OCI-LY1 (cell line): ENCODE data around the gene MAN1A1.

Source experiments
- H2AFZ ChIP-seq: fragments of 200-600 bp; sonication (generic), shearing (Covaris generic); 2 replicates; pipeline ENCODE4 v1.6.0; 2014; ENCODE audit warnings: antibody characterized with exemption, mild to moderate bottlenecking, low read length
- H3F3A ChIP-seq: fragments of 200-600 bp; sonication (generic), shearing (Covaris generic); 2 replicates; pipeline ENCODE4 v1.6.0; 2014; ENCODE audit warnings: mild to moderate bottlenecking, antibody characterized with exemption, low read length, moderate library complexity; ENCODE audit not compliant: insufficient read depth
- H3K27ac ChIP-seq: fragments of 200-600 bp; sonication (generic); 2 replicates; pipeline ENCODE4 v1.5.1; 2014; ENCODE audit warnings: low read length, mixed run types, mild to moderate bottlenecking, low read depth; ENCODE audit not compliant: poor library complexity, severe bottlenecking
- H3K27me3 ChIP-seq: fragments of 200-600 bp; sonication (generic); 2 replicates; pipeline ENCODE4 v1.6.0; 2014; ENCODE audit warnings: antibody characterized with exemption, mild to moderate bottlenecking, low read length, moderate library complexity; ENCODE audit not compliant: insufficient read depth
- H3K36me3 ChIP-seq: fragments of 200-600 bp; sonication (generic); 2 replicates; pipeline ENCODE4 v1.6.1; 2014; ENCODE audit warnings: mild to moderate bottlenecking, antibody characterized with exemption, low read length, moderate library complexity, mixed read lengths; ENCODE audit not compliant: insufficient read depth
- H3K4me1 ChIP-seq: fragments of 200-600 bp; sonication (generic); 2 replicates; pipeline ENCODE4 v1.5.1; 2014; ENCODE audit warnings: mild to moderate bottlenecking, low read length, moderate library complexity; ENCODE audit not compliant: insufficient read depth, severe bottlenecking
- H3K4me2 ChIP-seq: fragments of 200-600 bp; sonication (generic), shearing (Covaris generic); 2 replicates; pipeline ENCODE4 v1.6.1; 2014; ENCODE audit warnings: low read length
- H3K4me3 ChIP-seq: fragments of 200-600 bp; sonication (generic); 2 replicates; pipeline ENCODE4 v1.5.1; 2014; ENCODE audit warnings: low read length, low read depth, mild to moderate bottlenecking, mixed read lengths; ENCODE audit not compliant: poor library complexity, severe bottlenecking
- H3K79me2 ChIP-seq: fragments of 200-600 bp; shearing (Covaris generic); 2 replicates; pipeline ENCODE4 v1.6.1; 2016; ENCODE audit warnings: mixed run types, low read length, mixed read lengths; ENCODE audit not compliant: insufficient read depth
- H3K9ac ChIP-seq: fragments of 200-600 bp; sonication (generic), shearing (Covaris generic); 2 replicates; pipeline ENCODE4 v1.6.1; 2014; ENCODE audit warnings: mild to moderate bottlenecking, low read length, mixed read lengths
- H3K9me2 ChIP-seq: fragments of 200-600 bp; sonication (generic), shearing (Covaris generic); 2 replicates; pipeline ENCODE4 v1.6.1; 2014; ENCODE audit warnings: low read depth, mild to moderate bottlenecking, low read length, mixed read lengths
- H3K9me3 ChIP-seq: fragments of 200-600 bp; shearing (Covaris generic); 2 replicates; pipeline ENCODE4 v1.6.1; 2014; ENCODE audit warnings: low read length, mixed read lengths
- H4K20me1 ChIP-seq: fragments of 200-600 bp; sonication (generic), shearing (Covaris generic); 2 replicates; pipeline ENCODE4 v1.6.0; 2016; ENCODE audit warnings: mild to moderate bottlenecking, low read length; ENCODE audit not compliant: insufficient read depth
- EZH2 ChIP-seq: fragments of 200-600 bp; sonication (generic), shearing (Covaris generic); IDR thresholded peaks from 2 replicates; pipeline ENCODE4 v1.8.0; 2017; ENCODE audit warnings: borderline replicate concordance, mixed run types, mild to moderate bottlenecking, antibody characterized with exemption, low read length, moderate library complexity, mixed read lengths
- TF ChIP-seq, protein P1 (sequence below): fragments of 200-600 bp; sonication (generic), shearing (Covaris generic); IDR thresholded peaks from 2 replicates; pipeline ENCODE4 v1.5.1; 2017; ENCODE audit warnings: mild to moderate bottlenecking, antibody characterized with exemption, low read length, moderate library complexity, mixed read lengths

The MAN1A1 gene

DNA sequence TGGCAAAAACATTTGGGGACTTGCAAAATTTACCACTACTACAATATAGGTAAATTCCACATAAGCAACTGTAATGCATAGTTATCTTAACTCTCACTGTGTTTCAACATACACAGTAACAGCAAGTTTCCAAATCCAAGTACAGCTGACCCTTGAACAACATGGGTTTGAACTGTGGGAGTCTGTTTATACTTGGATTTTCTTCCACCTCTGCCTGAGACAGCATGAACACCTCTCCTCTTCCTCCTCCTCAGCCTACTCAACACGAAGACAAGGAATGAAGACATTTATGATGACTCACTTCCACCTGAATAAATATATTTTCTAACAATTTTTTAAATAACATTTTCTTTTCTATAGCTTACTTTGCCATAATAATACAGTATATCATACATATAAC, 25.6 kb downstream of the MAN1A1 start:
- no peak for TF ChIP-seq EZH2
- TF ChIP-seq, protein P1, sequence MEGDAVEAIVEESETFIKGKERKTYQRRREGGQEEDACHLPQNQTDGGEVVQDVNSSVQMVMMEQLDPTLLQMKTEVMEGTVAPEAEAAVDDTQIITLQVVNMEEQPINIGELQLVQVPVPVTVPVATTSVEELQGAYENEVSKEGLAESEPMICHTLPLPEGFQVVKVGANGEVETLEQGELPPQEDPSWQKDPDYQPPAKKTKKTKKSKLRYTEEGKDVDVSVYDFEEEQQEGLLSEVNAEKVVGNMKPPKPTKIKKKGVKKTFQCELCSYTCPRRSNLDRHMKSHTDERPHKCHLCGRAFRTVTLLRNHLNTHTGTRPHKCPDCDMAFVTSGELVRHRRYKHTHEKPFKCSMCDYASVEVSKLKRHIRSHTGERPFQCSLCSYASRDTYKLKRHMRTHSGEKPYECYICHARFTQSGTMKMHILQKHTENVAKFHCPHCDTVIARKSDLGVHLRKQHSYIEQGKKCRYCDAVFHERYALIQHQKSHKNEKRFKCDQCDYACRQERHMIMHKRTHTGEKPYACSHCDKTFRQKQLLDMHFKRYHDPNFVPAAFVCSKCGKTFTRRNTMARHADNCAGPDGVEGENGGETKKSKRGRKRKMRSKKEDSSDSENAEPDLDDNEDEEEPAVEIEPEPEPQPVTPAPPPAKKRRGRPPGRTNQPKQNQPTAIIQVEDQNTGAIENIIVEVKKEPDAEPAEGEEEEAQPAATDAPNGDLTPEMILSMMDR = no peak
- peaks cover 57% of the 10 kb centered on the region for H3K4me1 ChIP-seq
- no peak overlapping the region for H3K4me2 ChIP-seq
- no peaks in the 10 kb centered on the region for H3K9me3 ChIP-seq
- no peaks in the 10 kb centered on the region for H3K9me2 ChIP-seq
- H3K4me3 ChIP-seq = no peak overlapping the region
- H3K9ac ChIP-seq = no peak overlapping the region
- H3K27ac ChIP-seq = no peak overlapping the region
- no peak overlapping the region for H2AFZ ChIP-seq
- no peaks in the 10 kb centered on the region for H3K79me2 ChIP-seq
- H4K20me1 ChIP-seq = no peaks in the 10 kb centered on the region
- H3K27me3 ChIP-seq = no peaks in the 10 kb centered on the region
- no peaks in the 10 kb centered on the region for H3K36me3 ChIP-seq
- no peaks in the 10 kb centered on the region for H3F3A ChIP-seq

DNA sequence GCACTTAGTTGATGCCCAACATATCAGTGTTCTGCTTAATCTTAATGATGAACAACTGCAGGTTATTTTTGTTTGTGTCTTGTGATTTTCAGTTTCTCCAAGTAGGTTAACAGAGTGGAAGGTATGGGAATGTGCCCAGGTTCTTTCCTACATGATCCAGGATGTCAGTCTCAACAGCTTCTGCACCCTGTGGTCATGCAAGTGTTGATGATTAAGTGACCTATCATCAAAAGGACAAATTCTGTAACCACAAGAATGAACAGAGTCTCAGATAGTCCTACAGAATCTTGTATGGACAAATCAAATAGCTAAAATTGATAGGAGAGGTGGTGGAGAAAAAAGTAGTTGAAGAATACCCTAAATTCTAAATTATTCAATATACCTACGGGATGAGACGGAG, 26.1 kb downstream of the MAN1A1 start:
- no peaks in the 10 kb centered on the region for H4K20me1 ChIP-seq

DNA sequence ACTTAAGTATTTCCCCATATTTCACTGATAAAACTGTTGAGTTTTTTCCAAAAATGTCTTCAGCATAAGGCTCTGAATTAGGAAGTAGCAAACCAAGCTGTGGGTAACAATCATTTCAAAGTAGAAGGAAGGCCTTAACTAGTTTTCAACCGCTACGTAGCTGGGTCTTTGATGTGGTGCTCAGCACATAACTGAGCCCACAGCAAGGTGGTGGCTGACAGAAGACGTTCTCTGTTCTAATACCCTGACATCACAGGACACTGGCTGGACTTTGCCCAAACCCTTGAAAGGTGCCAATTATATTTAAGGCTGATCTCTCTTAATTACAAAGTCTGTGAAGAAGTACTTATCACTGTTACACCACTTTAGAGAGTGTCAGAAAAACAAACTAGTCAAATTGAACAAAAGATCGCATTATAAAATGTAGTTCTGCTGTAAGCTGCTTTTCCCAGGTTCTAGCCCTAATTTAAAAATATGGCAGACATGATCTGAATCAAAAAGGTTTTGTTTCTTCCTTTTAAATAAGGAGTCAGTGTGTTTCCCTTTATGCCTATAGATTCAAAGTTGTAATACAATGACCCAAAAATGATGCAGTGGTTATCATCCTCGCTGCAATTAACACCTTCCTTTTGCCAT, 26.7 kb downstream of the MAN1A1 start:
- no peaks in the 10 kb centered on the region for H3K79me2 ChIP-seq
- TF ChIP-seq EZH2 = no peak
- TF ChIP-seq, protein P1 = no peak
- H3K9ac ChIP-seq = no peak overlapping the region
- H3K9me3 ChIP-seq = no peaks in the 10 kb centered on the region
- H3K27me3 ChIP-seq = no peaks in the 10 kb centered on the region
- H3K27ac ChIP-seq = peak overlapping the region; percentile 59
- H3K4me1 ChIP-seq = peaks cover 47% of the 10 kb centered on the region
- no peak overlapping the region for H2AFZ ChIP-seq
- H3F3A ChIP-seq = no peaks in the 10 kb centered on the region
- H3K9me2 ChIP-seq = no peaks in the 10 kb centered on the region
- no peaks in the 10 kb centered on the region for H4K20me1 ChIP-seq
- peak overlapping the region; percentile 16; the same call in 1 of the 2 replicates for H3K4me2 ChIP-seq
- H3K36me3 ChIP-seq = no peaks in the 10 kb centered on the region
- no peak overlapping the region for H3K4me3 ChIP-seq

More for the DNA sequence above, 26.1 kb downstream of the MAN1A1 start:
- Histone ChIP-seq H3K36me3 (no peaks in the 10 kb centered on the region), H3F3A (no peaks in the 10 kb centered on the region), H3K9me2 (no peaks in the 10 kb centered on the region), H3K79me2 (no peaks in the 10 kb centered on the region), H3K9ac (no peak overlapping the region), H3K4me2 (no peak overlapping the region; the same call in 1 of the 2 replicates), H3K4me3 (no peak overlapping the region), H3K4me1 (peaks cover 53% of the 10 kb centered on the region), H3K27ac (peak overlapping the region; percentile 59), H3K27me3 (no peaks in the 10 kb centered on the region), H3K9me3 (no peaks in the 10 kb centered on the region), H2AFZ (no peak overlapping the region)
- TF ChIP-seq, protein P1 = no peak
- no peak for TF ChIP-seq EZH2
